ENCODE results near the gene MOK.

DNA sequence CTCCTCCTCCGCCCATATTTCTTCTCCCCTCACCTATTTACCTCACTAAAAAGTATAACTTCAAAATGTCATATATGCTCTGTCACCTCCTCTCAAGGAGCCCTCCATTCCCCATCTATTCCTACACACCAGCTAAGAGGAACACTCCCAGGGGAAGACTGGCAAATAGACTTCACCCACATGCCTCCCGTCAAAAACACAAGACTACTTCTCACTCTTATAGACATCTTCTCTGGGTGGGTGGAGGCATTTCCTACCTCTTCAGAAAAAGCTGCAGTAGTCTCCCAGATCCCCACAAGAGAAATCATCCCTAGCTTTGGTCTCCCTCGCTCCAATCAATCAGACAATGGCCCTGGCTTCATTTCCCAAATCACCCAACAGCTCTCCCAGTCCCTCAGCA is 66.2 kb downstream of the MOK start:
- no peak for TF ChIP-seq EZH2 (IDR thresholded peaks at IDR 0.05; ENCODE audit: borderline replicate concordance, low read length)
- TF ChIP-seq, protein P1, sequence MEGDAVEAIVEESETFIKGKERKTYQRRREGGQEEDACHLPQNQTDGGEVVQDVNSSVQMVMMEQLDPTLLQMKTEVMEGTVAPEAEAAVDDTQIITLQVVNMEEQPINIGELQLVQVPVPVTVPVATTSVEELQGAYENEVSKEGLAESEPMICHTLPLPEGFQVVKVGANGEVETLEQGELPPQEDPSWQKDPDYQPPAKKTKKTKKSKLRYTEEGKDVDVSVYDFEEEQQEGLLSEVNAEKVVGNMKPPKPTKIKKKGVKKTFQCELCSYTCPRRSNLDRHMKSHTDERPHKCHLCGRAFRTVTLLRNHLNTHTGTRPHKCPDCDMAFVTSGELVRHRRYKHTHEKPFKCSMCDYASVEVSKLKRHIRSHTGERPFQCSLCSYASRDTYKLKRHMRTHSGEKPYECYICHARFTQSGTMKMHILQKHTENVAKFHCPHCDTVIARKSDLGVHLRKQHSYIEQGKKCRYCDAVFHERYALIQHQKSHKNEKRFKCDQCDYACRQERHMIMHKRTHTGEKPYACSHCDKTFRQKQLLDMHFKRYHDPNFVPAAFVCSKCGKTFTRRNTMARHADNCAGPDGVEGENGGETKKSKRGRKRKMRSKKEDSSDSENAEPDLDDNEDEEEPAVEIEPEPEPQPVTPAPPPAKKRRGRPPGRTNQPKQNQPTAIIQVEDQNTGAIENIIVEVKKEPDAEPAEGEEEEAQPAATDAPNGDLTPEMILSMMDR (conservative IDR thresholded peaks at IDR 0.05 in 1 of 2, IDR thresholded peaks at IDR 0.05 in 1 of 2; ENCODE audit: extremely low read depth in 1 of 2, insufficient read depth in 1 of 2, low read depth in 1 of 2, low read length in 2 of 2): no peak

Measured in mammary epithelial cell (primary cell).